NCI-H1417 (cell line): Measurements from ENCODE around the gene NPPC.
"Not testable (repeated sequence)": the region's sequence is repeated elsewhere in the genome, so short reads cannot be mapped to it uniquely, and the experiment has no call there.

Experiments used
- DNase-seq, 3 experiments: peaks; one replicate each; lab custom pipeline; 2025; lab: John Stamatoyannopoulos, UW

NPPC gene

DNA sequence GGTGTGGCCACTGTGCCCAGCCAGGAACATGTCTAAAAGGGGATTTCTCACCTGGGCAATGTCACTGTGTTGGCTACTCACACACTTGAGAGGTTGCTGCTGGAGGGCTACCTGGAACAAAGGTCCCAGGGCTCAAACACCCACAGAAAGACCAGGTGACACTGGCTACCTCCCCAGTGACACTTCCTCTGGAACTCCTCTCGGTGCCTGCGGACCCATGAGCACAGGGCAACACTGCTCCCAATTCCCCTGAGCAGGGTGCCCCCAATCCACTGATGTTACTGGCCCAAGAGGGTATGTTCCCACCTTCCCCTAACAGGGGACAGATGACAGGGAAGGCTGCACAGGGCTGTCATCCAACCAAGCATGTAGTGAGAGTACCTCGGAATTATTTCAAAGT is 5.8 kb downstream of the NPPC start:
- no peak for DNase-seq

DNA sequence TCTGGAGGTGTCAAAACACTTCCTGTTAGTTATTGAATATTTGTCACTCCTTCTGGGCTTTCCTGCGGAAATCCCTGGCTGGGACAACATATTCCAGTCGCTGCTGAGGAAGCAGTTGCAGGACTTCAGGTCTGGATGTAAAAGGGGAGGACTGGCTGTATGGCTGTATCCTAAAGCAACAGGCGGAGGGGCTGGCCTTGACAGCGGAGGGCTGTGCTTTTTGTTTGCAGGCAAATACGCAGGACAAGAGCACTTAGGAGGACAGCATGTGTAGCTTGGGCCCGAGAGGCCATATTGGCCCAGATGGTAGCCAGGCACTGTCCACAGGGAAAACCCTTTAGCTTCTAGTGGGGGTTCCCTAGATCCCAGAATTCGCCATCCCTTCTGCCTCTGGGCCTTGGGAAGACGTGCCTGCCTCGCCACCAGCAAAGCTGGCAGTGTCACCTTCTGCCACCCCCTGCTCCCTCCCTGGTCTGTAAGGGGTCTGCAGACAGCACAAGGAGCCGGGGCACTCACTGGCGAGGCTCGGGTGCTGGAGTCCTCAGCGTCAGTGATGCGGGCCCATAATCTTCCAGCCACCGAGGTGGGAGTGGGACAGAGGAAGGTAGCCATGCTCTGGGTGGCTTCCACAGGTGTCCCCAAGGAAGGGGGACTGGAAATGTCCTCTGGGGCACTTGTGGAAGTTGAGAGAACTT is 6.7 kb downstream of the NPPC start:
- no peak for DNase-seq

DNA sequence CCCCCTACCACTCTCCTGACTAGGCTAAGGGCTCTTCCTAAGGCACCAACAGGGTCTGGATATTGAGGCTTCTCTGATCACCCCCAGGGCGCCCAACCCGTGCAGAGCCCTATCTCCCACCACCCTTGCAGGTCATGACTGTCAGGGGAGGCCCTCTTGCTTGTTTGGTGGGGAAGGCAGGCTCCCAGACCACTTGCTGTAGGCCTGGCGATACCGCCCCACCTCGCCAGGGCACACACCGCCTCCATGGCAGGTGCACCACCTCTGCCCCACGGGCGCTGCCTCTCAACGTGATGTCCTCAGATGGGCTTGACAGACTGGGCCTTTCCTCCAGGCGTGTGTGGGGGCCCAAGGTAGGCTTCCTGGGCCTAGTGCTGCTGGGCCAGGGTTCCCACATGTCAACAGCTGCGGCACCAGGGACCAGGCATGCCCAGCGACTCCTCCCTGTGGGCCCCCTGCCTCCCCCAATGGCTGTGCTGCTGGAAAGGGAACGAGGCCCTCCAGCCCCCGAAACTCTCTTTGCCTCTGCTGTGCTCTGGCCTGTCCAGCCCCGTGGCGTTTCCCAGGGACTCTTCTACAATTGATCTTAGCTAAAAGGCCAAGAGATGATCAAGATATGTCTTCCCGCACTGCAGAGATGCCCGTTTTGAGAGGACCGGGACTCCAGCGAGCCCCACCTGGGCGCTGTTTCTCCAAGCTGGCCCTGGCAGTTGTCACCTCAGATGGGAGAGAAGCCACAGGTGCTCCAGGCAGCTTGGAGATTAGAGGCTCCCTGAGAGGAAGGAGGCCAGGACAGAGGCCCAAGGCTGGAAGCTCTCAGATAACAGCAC is 7.5 kb downstream of the NPPC start:
- no peak for DNase-seq

DNA sequence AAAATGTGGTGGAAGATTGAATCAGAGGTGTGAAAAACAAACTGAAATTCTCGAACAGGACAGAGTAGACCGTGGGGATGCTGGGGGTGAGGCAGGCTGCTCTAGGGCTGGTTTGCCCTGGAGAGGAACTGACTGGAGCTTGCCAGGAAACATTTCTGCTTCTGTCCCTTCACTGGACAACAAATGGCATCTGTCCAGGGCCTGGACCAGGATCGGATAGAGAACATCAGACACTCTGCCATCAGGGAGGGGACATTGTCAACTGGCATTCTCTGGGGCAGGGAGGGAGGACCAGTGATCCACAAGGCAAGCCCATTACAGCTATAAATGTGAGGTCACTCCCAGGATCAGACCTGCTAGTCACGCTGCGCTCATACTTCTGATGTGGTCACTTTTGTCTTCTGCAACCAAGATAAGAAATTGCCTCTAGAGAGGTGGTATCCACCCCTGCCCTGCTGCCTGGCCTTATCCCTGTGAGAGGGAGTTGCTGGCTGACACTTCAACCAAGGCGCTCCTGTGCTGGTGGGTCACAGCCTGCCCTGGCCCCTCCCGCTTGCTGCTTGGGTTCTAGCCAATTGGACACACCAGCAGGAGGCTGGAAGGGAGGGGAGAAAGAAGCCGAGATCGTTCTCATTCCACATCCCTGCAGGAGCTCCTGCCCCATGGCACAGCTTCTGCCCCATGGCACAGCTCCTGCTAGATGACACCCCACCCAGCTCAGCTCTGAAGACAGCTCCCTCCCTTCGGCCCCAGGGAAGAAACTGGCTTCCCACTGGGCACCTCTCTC is 8.7 kb downstream of the NPPC start:
- no peak for DNase-seq

DNA sequence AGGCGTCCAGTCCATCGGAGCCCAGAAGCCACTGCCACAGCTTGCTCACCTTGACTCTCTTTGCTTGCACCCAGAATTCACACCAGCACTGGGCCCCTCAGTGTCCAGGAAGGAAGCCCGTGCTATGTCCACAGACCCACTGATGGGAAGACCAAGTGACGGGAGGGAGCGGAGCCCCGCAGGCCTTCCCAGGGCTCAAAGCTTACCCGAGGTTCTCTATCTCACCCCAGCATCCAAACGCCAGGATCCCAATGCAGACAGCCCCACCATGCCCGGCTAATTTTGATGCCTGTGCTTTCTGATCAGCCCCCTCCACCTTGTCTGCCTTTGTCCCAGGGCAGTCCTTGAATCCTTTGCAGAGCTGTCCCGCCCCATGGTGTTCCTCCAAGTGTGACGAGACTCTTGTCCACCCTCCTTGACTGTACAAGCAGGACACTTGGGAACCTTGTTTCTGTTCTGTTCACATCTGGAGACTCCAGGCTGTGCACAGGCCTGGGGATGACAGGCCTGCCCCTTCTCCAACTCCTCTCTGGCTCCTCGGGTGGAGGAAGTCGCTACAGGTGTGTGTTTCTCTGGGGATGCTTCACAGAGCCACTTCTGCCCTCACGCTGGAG is 12.0 kb downstream of the NPPC start:
- DNase-seq = peak in 1 of 3 experiments; percentile 47

DNA sequence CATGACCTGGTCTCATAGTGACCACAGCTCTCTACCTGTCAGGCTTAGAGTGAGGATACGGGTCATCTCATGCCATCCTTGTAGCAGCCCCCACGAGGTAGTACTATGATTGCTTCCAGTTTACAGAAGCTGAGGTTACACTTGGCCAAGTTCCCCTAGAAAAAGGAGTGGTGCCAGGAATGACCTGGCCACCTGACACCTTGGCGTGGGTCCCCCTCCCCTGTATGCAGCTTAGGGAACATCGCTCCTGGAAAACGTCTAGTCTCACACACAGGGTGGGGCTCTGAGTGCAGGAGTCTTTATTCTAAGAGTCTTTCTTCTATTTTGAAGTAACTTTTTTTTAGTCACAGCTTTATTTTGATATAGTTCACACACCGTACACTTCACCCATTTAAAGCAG is 14.8 kb downstream of the NPPC start:
- DNase-seq = no peak

DNA sequence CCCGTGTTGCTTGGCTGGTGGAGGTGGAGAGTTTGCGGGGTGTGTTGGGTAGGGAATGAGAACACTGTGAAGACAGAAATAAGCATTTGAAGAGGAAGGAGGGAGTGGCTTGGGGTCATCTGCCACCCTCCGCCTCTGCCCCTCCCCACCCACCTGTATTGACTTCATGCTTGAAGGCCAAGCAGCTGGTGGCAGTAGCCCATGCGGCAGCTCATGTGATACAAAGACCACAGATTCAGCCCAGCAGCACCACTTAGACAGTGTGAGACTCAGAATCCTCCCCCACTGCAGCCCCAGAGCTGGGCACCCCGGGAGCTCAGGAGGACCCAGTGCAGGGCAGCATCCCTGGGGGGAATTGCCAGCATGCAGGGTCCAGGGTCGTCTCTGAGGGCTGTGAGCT is 15.4 kb downstream of the NPPC start:
- DNase-seq = peak in 1 of 3 experiments; percentile 70

DNA sequence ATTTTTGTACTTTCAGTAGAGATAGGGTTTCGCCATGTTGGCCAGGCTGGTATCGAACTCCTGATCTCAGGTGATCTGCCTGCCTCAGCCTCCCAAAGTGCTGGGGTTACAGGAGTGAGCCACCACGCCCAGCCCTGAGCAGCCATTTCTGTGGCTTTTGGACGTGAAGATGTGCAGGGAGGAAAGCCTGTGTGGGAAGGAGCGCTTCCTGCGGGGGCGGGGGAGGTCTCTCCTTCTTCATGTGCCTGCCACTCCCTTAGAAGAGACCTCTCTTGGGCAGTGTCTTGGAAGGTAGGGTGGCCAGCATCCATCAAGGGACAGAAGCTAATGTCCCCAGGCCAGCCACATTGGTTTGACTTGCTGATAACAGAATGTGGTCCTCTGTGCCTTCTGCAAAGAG is 16.0 kb downstream of the NPPC start:
- DNase-seq = not testable (repeated sequence)

DNA sequence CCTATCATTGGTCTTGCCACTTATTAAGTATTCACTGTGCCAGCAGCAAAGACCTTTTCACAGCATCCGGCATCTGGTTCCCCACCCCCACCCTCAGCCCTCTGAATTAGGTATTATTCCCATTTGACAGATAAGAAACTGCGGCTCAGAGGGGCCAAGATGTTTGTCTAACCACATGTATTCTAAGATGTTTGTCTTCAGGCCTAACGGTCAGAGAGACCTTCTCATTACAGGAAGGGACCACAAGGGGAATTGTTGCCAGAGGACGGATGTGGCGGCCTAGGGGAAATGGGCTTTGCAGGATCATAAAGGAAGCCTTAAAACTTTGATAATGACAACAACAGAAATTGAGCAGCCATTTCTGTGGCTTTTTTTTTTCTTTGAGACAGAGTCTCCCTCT is 16.6 kb downstream of the NPPC start:
- DNase-seq = no peak

DNA sequence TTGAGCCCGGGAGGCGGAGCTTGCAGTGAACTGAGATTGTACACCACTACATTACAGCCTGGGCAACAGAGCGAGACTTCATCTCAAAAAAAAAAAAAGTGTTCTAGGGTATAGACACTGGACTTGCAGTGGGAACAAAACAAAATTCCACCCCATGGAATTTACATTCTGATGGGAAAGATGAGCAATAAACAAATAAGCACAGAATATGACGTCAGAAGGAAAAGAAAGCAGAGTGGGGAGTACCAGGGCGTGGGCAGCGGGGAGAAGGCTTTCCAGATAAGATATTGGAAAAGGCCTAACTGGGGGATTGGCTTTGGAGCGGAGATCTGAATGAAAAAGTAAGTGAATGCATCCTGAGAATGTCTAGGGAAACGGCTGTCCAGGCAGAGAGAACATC is 17.6 kb downstream of the NPPC start:
- DNase-seq = no peak

DNA sequence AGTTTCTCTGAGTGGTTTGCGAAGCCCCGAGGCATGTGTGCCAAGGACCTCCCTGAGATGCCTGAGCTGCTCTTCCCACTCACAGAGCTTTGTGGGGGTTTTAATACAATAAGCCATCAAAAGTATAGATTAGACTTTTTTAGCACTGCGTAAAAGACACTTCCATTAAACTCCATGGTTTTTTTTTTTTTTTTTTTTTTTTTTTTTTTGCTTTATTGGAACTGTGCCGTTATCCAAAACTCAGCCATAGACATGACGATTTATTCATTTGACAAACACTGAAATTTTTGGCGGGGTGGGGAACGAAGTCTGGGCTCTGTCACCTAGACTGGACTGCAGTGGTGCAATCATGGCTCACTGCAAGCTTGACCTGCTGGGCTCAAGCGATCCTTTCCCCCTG is 18.4 kb downstream of the NPPC start:
- DNase-seq = no peak

DNA sequence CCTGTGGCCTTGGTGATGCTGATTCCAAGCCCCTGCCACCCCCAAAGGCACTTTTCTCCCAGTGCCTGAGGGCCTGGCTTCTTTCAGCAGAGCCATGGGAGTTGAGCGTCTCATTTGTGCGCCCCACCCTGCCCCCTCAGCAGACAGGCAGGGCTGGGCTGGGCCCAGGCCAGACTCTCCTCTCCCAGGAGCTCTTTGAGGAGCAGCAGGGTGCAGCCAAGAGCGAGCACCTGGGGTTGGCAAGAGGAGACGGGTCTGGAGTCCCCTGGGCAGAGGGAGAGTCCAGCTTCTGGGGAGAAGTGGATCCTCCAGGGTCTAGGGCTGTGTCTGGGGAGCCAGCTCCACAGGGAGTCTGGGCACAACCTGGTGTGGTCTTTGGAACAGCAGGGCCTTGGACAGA is 21.2 kb downstream of the NPPC start:
- no peak for DNase-seq

DNA sequence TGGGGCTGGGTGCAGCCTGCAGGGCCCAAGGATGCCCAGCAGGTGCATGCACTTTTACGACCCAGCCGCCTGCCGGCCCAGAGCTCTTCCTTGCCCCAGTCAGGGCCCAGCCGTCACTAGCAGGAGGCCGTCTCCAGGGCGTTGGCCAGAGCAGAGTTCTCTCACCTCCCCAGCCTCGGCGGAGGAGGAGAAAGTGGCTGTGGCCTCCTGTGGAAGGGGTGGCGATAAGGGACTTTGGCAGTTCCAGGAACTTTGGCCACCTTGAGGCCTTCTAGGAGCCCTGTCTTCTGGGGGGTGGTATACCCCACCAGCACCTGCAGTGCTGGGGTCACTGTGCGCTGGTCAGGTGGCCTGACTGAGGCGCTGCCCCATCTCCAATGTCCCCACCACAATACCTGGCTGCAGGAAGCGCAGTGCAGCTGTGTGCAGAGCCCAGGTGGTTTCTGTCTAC is 22.0 kb downstream of the NPPC start:
- DNase-seq = no peak

DNA sequence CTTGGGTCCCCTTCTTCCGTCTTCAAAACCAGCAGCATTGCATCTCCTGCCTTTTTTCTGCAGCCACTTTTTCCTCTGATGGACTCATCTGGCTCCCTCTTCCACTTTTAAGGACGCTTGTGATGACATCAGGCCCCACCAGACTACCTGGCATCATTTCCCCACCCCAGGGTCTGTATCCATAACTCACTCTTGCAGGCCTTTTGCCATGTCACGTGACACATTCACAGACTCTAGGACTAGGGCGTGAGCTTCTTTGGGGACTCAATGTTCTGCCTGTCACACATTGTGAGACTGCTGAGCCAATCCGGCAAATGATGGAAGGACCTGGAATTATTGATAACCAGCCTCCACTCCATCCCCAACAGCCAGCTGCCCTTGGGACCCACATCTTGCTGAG is 23.6 kb downstream of the NPPC start:
- no peak for DNase-seq

DNA sequence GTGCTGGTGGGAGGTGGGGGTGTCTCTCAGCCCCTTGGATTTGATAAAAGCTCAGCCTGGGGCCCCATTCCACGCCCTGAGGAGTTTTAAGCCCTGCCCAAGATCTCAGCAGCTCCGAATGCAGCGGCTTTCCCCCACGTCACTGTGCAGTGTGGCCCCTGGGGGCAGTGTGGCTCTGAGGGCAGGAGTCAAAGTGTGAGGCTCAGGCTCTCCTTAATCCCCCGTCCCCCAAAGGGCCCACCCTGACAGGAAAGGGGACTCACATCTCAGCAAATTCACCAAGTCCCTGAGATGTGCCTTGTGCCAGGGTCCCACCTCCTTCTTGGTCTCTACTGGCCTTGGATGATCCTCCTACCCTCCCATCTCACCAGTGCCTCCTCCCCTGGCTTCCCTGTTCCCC is 25.2 kb downstream of the NPPC start:
- DNase-seq = no peak

DNA sequence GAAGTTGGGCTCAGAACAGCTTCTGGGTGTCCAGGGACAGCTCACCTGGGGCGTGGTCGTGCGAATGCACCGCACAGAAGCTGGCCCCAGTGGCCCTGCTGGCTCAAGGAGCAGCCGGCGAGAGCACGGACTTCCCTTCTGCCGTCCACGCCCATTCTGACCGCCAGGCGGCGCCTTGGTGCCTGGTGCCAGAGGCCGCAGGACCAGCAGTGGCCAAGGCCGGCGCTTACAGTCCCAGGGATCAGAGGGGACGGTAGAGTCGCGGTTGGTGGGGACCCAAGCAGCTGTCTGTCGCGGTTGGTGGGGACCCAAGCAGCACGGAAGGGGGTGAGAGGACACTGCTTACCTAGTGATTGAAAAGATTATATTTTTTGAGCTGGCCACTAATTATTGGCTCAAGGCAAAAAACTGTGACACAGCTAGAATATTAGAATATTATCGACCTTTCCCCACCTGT is 25.7 kb downstream of the NPPC start:
- DNase-seq = no peak

DNA sequence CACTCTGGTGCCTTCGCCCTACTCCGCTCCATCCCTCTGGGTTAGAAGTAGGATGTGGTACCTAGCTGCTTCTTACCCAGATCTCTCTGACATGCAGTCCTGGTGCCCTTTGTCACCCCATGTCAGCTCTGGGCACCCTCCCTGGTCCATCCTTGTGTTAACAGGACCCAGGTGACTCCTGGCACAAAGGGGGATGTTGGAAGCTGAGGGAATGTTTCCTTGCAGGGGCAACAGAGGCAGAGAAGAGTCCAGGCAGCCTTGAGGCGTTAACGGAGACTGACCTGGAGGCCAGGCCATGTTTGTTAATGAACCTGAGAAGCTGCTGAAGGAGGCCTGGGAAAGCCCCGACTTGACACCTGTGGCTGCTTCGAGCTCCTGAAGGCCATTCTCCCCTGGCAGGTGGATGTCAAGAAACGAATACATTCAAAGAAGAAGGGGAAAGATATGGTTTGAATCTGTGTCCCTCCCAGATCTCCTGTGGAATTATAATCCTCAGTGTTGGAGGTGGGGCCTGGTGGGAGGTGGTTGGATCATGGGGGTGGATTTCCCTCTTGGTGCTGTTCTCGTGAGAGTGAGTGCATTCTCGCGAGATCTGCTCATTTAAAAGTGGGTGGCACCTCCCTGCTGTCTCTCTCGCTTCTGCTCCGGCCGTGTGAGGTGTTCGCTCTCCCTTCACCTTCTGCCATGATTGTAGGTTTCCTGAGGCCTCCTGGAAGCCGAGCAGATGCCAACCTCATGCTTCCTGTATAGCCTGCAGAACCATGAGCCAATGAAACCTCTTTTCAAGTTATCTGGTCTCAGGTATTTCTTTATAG is 31.4 kb downstream of the NPPC start:
- DNase-seq = no peak

DNA sequence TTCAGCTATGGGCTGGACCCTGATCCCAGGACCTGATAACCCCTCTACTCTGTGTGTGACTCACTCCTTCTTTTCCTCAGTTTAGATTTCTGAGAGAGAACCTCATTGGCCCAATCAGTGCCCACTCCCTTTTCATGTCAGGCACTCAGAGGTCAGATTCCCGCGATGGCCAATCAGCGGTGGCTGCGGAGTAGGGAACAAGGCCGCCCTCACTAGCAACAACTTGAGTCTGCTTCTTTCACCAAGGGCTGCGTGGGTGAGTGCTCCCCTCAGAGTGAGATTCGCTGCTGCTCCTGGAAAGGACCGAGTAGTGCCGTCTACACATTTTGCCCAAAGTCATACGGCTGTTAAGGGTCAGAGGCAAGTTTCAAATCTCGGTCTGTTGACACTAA is 34.7 kb downstream of the NPPC start:
- peak in 1 of 3 experiments; percentile 39 for DNase-seq

DNA sequence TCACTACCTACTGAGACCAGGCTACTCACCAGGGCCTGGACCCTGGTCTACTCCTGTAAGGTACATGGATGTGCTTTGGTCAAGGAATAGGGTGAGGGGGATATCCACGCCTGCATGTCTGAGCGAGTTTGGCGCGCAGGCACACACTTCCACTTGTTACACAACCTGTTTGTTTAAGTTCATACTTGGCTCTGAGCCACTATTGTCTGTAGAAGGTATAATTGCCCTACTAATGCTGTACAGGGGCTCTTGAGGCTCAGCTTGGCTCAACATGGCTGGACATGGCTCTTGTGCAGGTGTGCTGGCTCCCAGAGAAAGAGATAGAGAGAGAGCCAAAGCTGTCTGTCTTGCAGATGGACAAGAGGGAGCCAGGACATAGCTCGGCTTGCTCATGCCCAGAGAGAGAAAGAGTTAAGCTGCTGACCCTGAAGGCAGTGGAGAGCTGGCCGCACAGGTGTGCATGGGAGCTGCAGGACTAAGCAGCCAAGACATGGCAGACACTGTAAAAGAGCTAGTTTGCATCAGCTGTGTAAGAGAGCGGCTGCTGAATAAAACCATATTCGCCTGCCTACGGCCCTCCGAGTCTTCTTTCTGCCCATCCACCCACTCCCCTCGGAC is 35.2 kb downstream of the NPPC start:
- DNase-seq = peak; percentile 66 to 90 (median 75)

DNA sequence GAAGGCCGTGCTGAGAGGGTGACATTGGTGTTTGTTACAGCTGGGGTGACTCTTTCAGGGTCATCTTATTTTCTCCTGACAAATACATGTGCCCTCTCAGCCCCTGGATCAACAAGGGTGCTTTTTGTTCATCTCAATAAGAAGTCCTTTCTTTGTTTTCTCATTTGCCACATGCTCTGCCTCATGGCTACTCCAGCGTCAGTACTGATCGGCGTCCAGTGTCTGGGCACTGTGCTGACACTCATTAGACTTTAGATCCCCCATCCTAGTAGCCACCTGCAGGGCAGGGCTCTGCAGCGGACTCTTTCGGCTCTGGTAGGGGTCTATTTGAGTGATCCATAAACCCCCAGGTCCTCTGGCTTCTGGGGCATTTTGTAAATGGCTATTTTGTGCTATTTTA is 38.4 kb downstream of the NPPC start:
- no peak for DNase-seq
